ENCODE data around the gene TTC13. TPM values are rescaled to one million over a fixed set of nuclear protein-coding genes. Genes with fewer than 3 reads are reported as not detected.

The TTC13 gene
- total RNA-seq, 1 experiment from 2014 or later = 12.3 TPM

GRCh38 chr1:230958370-230958769, 20.3 kb downstream of the TTC13 start:
- DNase-seq (ENCODE audit: low read depth, low spot score) = no peak
- no peaks in the 10 kb centered on the region for H3K9me3 ChIP-seq (ENCODE audit: control insufficient read depth in 1 of 2, insufficient read depth in 1 of 2, low read depth in 1 of 2, low read length in 2 of 2)
- H3K36me3 ChIP-seq (ENCODE audit: control insufficient read depth in 1 of 2, insufficient read depth in 2 of 2, low read length in 2 of 2) = no peaks in the 10 kb centered on the region; a peak in 1 of 4 replicates
- H3K27me3 ChIP-seq (ENCODE audit: insufficient read depth, low read length) = no peaks in the 10 kb centered on the region
- no peaks in the 10 kb centered on the region for H3K4me1 ChIP-seq (ENCODE audit: control insufficient read depth in 1 of 2, insufficient read depth in 2 of 2, low read length in 2 of 2)
- TF ChIP-seq ZFX (IDR thresholded peaks at IDR 0.05) = no peak
- no peak for TF ChIP-seq EGR1 (IDR thresholded peaks at IDR 0.05; ENCODE audit: low read depth)
- TF ChIP-seq, protein P1, sequence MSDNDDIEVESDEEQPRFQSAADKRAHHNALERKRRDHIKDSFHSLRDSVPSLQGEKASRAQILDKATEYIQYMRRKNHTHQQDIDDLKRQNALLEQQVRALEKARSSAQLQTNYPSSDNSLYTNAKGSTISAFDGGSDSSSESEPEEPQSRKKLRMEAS (IDR thresholded peaks at IDR 0.05) = no peak
- TF ChIP-seq JUND (IDR thresholded peaks at IDR 0.05) = no peak
- no peak for TF ChIP-seq ZBTB33 (IDR thresholded peaks at IDR 0.05; ENCODE audit: extremely low read depth, insufficient replicate concordance, low read length)
- TF ChIP-seq POLR2AphosphoS5 (IDR thresholded peaks at IDR 0.05; ENCODE audit: low read depth, low read length) = no peak
- BruUV-seq (replicated peaks) = no TSS peak
- ChIA-PET RAD21 (ENCODE audit: low non-redundant PET in 1 of 2, low total read pairs in 2 of 2, uncharacterized antibody in 2 of 2, unreplicated experiment in 2 of 2) (no interaction called here), POLR2A (no interaction called here), CTCF (no interaction called here)
- no peak overlapping the region for H3K9ac ChIP-seq (ENCODE audit: low read length)
- H3K9me2 ChIP-seq (ENCODE audit: insufficient read depth) = no peaks in the 10 kb centered on the region
- ATAC-seq = no peak
- no peak overlapping the region for H2AFZ ChIP-seq (ENCODE audit: low read depth, low read length, poor library complexity, severe bottlenecking)
- no peak overlapping the region for H3K4me2 ChIP-seq (ENCODE audit: low read length)
- H3K79me2 ChIP-seq (ENCODE audit: insufficient read depth, low read length) = no peaks in the 10 kb centered on the region
- intact Hi-C loops (cut with micrococcal nuclease) = no loop called here
- no peaks in the 10 kb centered on the region for H4K20me1 ChIP-seq (ENCODE audit: insufficient read depth)
- no peak overlapping the region for H3K27ac ChIP-seq (ENCODE audit: low read depth, low read length)
- no peak overlapping the region for H3K4me3 ChIP-seq (replicated peaks in 1 of 2; ENCODE audit: low read depth in 1 of 2, low read length in 2 of 2)

DNA sequence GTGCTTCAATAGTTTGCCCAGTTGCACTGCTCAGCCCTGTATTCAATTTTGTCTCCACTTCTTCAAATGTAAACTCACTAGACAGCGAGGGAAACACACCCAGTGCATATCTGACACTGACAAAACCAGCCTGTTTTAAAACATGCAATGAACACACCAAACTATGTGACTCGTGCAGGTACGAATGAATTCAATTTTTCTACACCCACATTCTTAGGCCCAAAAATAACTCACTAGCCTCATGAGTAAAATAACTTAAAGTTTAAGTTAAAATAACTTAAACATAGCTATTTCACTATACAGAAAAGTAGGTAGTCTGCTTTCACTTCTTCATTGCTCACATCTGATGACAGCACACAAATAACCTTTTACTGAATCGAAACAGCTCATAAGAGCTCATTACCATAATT, 21.1 kb downstream of the TTC13 start:
- BruUV-seq (replicated peaks) = no TSS peak
- H4K20me1 ChIP-seq (ENCODE audit: insufficient read depth) = no peaks in the 10 kb centered on the region
- ChIA-PET CTCF (no interaction called here), RAD21 (ENCODE audit: low non-redundant PET in 1 of 2, low total read pairs in 2 of 2, uncharacterized antibody in 2 of 2, unreplicated experiment in 2 of 2) (no interaction called here), POLR2A (no interaction called here)
- TF ChIP-seq RAD21 (IDR thresholded peaks at IDR 0.05; ENCODE audit: low read depth) (no peak), EGR1 (IDR thresholded peaks at IDR 0.05; ENCODE audit: low read depth) (no peak), EZH2 (IDR thresholded peaks at IDR 0.05) (no peak), POLR2A (IDR thresholded peaks at IDR 0.05; ENCODE audit: borderline replicate concordance, extremely low read depth, insufficient read depth, insufficient read length) (no peak)
- no peaks in the 10 kb centered on the region for H3K9me2 ChIP-seq (ENCODE audit: insufficient read depth)
- intact Hi-C loops (cut with micrococcal nuclease) = no loop called here
- H3K9ac ChIP-seq (ENCODE audit: low read length) = no peak overlapping the region
- no peaks in the 10 kb centered on the region for H3K9me3 ChIP-seq (ENCODE audit: control insufficient read depth in 1 of 2, insufficient read depth in 1 of 2, low read depth in 1 of 2, low read length in 2 of 2)
- no peaks in the 10 kb centered on the region for H3K4me1 ChIP-seq (ENCODE audit: control insufficient read depth in 1 of 2, insufficient read depth in 2 of 2, low read length in 2 of 2)
- DNase-seq (ENCODE audit: low read depth, low spot score) (no peak), ATAC-seq (no peak)
- H2AFZ ChIP-seq (ENCODE audit: low read depth, low read length, poor library complexity, severe bottlenecking) = no peak overlapping the region
- H3K4me2 ChIP-seq (ENCODE audit: low read length) = no peak overlapping the region
- no peaks in the 10 kb centered on the region for H3K27me3 ChIP-seq (ENCODE audit: insufficient read depth, low read length)
- H3K36me3 ChIP-seq (ENCODE audit: control insufficient read depth in 1 of 2, insufficient read depth in 2 of 2, low read length in 2 of 2) = no peaks in the 10 kb centered on the region; a peak in 2 of 4 replicates
- H3K4me3 ChIP-seq (replicated peaks in 1 of 2; ENCODE audit: low read depth in 1 of 2, low read length in 2 of 2) = no peak overlapping the region
- H3K79me2 ChIP-seq (ENCODE audit: insufficient read depth, low read length) = no peaks in the 10 kb centered on the region
- H3K27ac ChIP-seq (ENCODE audit: low read depth, low read length) = no peak overlapping the region
